Rectal smooth muscle tissue (tissue), 1 donor: ENCODE data around the gene FER.
"Not testable (repeated sequence)": the region's sequence is repeated elsewhere in the genome, so short reads cannot be mapped to it uniquely, and the experiment has no call there.

ENCODE experiments used
- H3K27ac ChIP-seq: one replicate; pipeline ENCODE4 v1.7.0; 2013; ENCODE audit warnings: low read depth, low read length, inconsistent platforms
- H3K27me3 ChIP-seq: one replicate; pipeline ENCODE4 v1.7.0; 2013; ENCODE audit warnings: low read length; ENCODE audit not compliant: control insufficient read depth, insufficient read depth
- H3K36me3 ChIP-seq: one replicate; pipeline ENCODE4 v1.7.0; 2013; ENCODE audit warnings: low read length; ENCODE audit not compliant: control insufficient read depth, insufficient read depth
- H3K4me1 ChIP-seq: one replicate; pipeline ENCODE4 v1.7.0; 2013; ENCODE audit warnings: low read length; ENCODE audit not compliant: control insufficient read depth, insufficient read depth
- H3K4me3 ChIP-seq: one replicate; pipeline ENCODE4 v1.7.0; 2013; ENCODE audit warnings: low read length
- H3K9ac ChIP-seq: one replicate; pipeline ENCODE4 v1.7.0; 2013; ENCODE audit warnings: low read length

The FER gene

DNA sequence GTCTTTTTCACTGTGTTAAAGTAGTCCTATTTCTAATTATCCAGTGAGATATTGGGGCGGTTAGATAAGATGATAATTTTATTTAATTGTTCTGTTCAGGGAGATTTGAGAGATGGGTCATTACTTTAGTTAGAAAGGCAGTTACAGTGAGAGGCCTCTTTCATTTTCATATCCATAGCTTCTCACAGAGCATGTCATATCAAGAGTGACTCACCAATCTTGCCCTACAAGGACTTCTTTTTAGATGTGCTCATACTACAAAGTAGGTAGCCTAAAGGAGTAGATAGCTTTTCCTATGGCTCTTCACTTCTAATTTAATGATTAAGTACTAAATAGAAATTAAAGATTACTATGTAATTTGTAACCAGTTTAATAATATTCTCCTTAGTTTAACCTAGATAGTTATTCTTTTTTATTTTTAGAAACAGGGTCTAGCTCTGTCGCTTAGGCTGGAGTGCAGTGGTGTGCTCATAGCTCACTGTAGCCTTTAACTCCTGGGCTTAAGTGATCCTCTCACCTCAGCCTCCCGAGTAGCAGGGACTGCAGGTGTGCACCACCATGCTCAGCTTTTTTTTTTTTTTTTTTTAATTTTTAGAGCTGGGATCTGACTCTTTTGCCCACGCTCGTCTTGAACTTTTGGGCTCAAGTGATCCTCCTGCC is 71.0 kb downstream of the FER start:
- H3K27ac ChIP-seq = no peak overlapping the region
- no peak overlapping the region for H3K9ac ChIP-seq
- H3K27me3 ChIP-seq = no peaks in the 10 kb centered on the region
- H3K4me3 ChIP-seq = no peak overlapping the region
- H3K36me3 ChIP-seq = no peaks in the 10 kb centered on the region
- H3K4me1 ChIP-seq = peaks cover 18% of the 10 kb centered on the region

GRCh38 chr5:108820983-108821382 is 73.3 kb downstream of the FER start:
- Histone ChIP-seq H3K4me1 (peaks cover 8% of the 10 kb centered on the region), H3K27ac (no peak overlapping the region), H3K27me3 (no peaks in the 10 kb centered on the region), H3K36me3 (no peaks in the 10 kb centered on the region), H3K4me3 (no peak overlapping the region), H3K9ac (no peak overlapping the region)

GRCh38 chr5:108822211-108822947 is 74.7 kb downstream of the FER start:
- Histone ChIP-seq H3K4me3 (no peak overlapping the region), H3K27me3 (no peaks in the 10 kb centered on the region), H3K9ac (no peak overlapping the region), H3K4me1 (peaks cover 8% of the 10 kb centered on the region), H3K36me3 (no peaks in the 10 kb centered on the region), H3K27ac (no peak overlapping the region)

DNA sequence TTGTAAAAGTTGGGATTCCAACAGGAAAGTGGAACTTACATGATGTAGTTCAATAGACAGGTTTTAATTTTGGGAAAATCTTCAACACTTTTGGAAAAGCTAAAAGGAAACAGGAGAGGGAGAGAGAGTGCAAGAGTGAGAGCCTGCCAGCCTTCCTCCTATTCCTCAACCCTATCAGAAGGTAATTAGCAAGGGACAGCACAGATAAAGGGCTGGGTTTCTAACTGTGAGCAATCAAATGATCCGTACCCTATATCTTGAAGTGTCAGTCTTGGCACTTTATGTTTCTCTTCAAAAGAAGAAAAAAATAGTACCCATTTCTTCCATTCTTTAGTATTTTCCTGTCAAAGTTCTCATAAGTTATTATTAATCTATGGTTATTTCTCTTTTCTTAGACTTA is 79.4 kb downstream of the FER start:
- Histone ChIP-seq H3K9ac (no peak overlapping the region), H3K4me1 (no peaks in the 10 kb centered on the region), H3K36me3 (no peaks in the 10 kb centered on the region), H3K27me3 (no peaks in the 10 kb centered on the region), H3K27ac (no peak overlapping the region), H3K4me3 (no peak overlapping the region)

DNA sequence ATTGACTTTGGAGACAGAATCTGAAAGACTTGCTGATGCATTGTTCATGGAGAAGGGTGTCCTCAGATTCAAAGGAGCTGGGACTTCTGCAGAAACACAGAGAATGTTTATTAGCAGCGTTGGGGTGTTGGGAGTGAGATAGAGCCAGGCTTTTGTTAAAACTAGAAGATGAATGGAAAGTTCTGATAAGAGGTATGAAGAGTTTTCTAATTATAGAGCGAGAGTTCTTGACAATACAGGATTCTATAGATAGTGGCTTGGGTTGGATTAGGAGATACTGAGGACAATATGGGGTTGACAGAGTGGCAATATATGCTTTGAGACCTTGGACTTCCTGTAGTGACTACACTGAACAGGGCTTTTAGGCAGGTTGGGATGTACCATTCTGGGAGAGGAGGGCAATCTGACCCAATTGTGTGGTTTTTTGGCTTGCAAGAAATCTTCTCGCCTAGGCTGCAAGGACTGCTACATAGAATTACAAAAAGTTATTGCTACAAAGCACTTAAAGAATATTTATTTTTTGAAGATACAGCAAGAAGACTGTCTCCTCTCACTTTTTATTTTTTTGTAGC is 83.1 kb downstream of the FER start:
- Histone ChIP-seq H3K27me3 (no peaks in the 10 kb centered on the region), H3K27ac (no peak overlapping the region), H3K4me1 (no peaks in the 10 kb centered on the region), H3K36me3 (no peaks in the 10 kb centered on the region), H3K9ac (no peak overlapping the region), H3K4me3 (no peak overlapping the region)

DNA sequence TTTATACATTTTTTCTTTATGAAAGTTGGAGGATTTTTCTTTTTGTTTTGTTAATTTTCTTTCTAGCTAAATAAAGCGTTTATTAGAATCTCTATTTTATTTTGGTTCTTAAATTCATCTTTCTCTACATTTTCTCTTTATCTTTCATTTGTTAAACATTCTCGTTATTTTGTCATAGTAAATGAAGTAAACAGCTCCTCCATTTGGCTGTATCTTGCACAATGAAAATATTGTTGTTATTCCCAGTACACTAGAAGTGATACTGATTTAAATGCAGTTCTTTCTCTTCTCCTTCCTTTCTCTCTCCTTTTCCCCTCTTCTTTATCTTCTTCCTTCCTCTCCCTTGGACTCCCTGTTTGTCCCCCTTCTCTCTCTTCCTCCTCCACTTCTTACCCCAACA is 88.8 kb downstream of the FER start:
- Histone ChIP-seq H3K4me3 (no peak overlapping the region), H3K36me3 (no peaks in the 10 kb centered on the region), H3K27ac (no peak overlapping the region), H3K4me1 (no peaks in the 10 kb centered on the region), H3K9ac (no peak overlapping the region), H3K27me3 (no peaks in the 10 kb centered on the region)

DNA sequence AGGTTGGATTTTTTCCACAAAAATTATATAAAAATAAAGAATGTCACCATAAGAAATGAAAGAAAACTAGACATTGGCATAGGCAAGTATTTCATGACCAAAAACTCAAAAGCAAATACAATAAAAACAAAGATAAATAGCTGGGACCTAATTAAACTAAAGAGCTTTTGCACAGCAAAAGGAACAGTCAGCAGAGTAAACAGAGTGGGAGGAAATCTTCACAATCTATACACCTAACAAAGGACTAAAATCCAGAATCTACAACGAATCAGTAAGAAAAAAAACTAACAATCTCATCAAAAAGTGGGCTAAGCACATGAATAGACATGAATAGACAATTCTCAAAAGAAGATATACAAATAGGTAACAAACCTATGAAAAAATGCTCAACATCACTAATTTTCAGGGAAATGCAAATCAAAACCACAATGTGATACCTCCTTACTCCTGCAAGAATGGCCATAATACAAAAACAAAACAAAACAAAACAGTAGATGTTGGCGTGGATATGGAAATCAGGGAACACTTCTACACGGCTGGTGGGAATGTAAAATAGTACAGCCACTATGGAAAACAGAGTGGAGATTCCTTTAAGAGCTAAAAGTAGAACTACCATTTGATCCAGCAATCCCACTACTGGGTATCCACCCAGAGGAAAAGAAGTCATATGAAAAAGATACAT is 94.7 kb downstream of the FER start:
- not testable (repeated sequence) for H3K27ac ChIP-seq, H3K9ac ChIP-seq, H3K27me3 ChIP-seq, H3K4me3 ChIP-seq, H3K4me1 ChIP-seq, H3K36me3 ChIP-seq

DNA sequence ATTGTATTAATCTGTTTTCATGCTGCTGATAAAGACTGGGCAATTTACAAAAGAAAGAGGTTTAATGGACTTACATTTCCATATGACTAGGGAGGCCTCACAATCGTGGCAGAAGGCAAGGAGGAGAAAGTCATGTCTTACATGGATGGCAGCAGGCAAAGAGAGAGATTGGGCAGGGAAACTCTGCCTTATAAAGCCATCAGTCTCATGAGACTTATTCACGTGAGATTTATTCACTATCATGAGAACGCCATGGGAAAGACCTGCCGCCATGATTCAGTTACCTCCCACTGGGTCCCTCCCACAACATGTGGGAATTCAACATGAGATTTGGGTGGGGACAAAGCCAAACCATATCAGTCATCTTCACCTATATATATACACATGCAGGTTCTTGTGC is 103.4 kb downstream of the FER start:
- H3K27ac ChIP-seq, H3K4me3 ChIP-seq, H3K36me3 ChIP-seq, H3K27me3 ChIP-seq, H3K9ac ChIP-seq, H3K4me1 ChIP-seq: not testable (repeated sequence)

DNA sequence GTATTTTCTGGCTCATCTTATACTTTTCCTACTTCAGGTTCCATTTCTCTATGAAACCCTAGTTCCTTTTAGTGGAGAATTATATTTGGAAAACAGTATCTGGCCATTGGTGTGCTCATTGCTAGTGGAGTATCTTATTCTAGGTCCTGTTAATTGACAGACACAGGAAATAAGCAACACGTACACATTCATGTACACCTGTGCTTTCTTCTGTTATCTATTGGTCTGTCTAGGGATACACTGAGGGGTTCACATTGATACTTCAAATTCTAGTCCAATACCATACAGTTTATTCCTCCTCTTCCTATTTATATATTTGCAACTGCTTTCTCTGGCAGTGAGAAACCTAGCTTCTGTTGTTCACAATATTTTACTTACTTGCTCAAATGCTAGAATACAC is 110.2 kb downstream of the FER start:
- Histone ChIP-seq H3K27ac (no peak overlapping the region), H3K9ac (no peak overlapping the region)

DNA sequence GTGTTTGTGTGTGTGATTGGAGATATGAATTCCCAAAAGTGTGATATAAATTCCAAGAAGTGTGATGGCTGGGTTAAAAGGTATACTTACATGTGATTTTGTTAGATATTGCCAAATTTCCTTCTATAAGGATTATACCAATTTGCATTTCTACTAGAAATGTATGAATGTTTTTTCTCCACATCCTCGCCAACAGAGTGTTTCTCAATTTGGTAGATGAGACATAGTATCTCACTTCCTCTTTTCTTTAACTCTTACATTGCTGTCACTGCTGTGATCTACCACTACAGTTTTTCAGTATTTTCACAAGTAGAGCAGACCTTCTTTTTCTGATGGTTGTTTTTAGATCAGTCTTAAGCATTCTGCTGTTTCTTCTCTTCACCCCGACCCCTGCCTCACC is 111.3 kb downstream of the FER start:
- Histone ChIP-seq H3K27ac (no peak overlapping the region), H3K9ac (no peak overlapping the region), H3K36me3 (no peaks in the 10 kb centered on the region), H3K4me3 (no peak overlapping the region), H3K27me3 (no peaks in the 10 kb centered on the region), H3K4me1 (no peaks in the 10 kb centered on the region)

More for the DNA sequence above, 110.2 kb downstream of the FER start:
- no peaks in the 10 kb centered on the region for H3K4me1 ChIP-seq
- H3K4me3 ChIP-seq = no peak overlapping the region
- H3K27me3 ChIP-seq = no peaks in the 10 kb centered on the region
- no peaks in the 10 kb centered on the region for H3K36me3 ChIP-seq

DNA sequence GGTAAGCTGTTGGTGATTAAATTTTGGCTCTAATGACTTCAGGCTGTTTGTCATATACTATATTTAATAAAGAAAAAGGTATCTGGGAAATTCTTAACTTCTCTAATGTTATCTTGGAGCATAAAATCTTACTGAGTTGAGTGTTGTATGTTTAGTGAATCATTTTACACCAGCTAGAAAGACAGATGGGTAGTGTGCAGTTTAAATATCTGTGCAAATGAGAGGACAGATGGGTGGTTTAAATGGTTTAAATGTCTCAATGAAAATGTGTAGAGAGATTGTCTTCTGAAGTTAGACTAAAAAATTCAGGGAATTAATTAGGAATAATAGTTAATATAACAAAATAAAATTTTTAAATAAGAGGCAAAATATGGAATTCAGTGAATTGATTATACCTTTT is 114.5 kb downstream of the FER start:
- H3K36me3 ChIP-seq = no peaks in the 10 kb centered on the region

DNA sequence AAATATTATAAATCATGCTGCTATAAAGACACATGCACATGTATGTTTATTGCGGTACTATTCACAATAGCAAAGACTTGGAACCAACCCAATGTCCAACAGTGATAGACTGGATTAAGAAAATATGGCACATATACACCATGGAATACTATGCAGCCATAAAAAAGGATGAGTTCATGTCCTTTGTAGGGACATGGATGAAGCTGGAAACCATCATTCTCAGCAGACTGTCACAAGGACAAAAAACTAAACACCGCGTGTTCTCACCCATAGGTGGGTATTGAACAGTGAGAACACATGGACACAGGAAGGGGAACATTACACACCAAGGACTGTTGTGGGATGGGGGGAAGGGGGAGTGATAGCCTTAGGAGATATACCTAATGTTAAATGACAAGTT is 118.4 kb downstream of the FER start:
- not testable (repeated sequence) for H3K36me3 ChIP-seq, H3K27me3 ChIP-seq, H3K4me3 ChIP-seq, H3K27ac ChIP-seq, H3K4me1 ChIP-seq, H3K9ac ChIP-seq

More for the DNA sequence above, 114.5 kb downstream of the FER start:
- H3K9ac ChIP-seq = no peak overlapping the region
- H3K4me1 ChIP-seq = no peaks in the 10 kb centered on the region
- no peak overlapping the region for H3K4me3 ChIP-seq
- H3K27me3 ChIP-seq = no peaks in the 10 kb centered on the region
- no peak overlapping the region for H3K27ac ChIP-seq
